HG03378 (cell line): Measurements from ENCODE around the gene TNK2.
"Not testable (repeated sequence)": the region's sequence is repeated elsewhere in the genome, so short reads cannot be mapped to it uniquely, and the experiment has no call there.

Experiments used
- ATAC-seq: cut with Tn5 transposase; IDR thresholded peaks from one replicate; pipeline ENCODE4 v1.9.1; 2021; ENCODE audit warnings: mild to moderate bottlenecking, moderate library complexity; ENCODE audit not compliant: unreplicated experiment

The TNK2 gene

GRCh38 chr3:195907934-195908693 is at the start of gene TNK2:
Gene TNK2, minus strand, starts transcription at chr3:195908551. Its CDS starts 19,963 bp downstream, at chr3:195888588.
- ATAC-seq, result no peak

GRCh38 chr3:195956577-195956976 is 48.2 kb upstream of the TNK2 start:
- no peak for ATAC-seq

- not testable (repeated sequence) for ATAC-seq
These were observed 47.1 kb upstream of the TNK2 start for GRCh38 chr3:195955416-195955841.

GRCh38 chr3:195954752-195955119 is 46.4 kb upstream of the TNK2 start:
- ATAC-seq, result peak; percentile 63

- ATAC-seq, result peak; percentile 89
These were observed 45.9 kb upstream of the TNK2 start for GRCh38 chr3:195954052-195954751.

DNA sequence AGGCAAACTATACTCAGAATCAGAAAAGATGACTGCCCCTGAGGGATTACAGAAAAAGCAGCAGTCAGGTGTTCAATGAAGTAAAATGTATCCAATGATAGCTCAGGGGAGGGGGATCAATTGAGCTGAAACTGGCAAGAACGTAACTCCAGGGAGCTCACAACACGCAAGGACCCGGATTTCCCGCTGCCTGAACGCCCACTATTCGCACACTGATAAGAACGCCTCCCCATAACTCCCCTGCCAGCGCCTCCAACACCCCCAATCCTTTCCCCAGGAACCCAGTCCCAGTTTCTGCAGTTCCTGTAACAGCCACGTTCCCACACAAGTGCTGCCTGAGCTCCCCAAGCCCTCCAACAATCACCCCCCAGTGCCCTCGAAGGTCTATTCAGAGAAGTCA is 44.2 kb upstream of the TNK2 start:
- not testable (repeated sequence) for ATAC-seq

- ATAC-seq, result not testable (repeated sequence)
These were observed 43.3 kb upstream of the TNK2 start for GRCh38 chr3:195951443-195952177.

DNA sequence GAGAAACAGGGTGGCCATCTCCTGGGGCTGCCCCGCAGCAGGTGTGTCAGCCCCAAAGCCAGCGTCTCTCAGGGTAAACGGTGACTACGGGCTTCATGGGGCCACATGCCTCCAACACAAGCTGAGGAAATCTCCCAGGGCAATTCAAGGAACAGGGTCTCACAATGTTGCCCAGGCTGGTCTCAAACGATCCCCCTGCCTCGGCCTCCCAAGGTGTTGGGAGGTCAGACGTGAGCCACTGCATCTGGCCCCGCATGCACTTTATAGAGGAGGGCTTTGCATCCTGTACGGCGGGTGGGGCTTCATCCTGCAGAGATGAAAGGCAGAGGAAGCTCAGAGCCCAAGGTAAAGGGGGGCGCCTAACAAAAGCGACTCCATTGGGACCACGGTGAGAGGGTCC is 42.4 kb upstream of the TNK2 start:
- not testable (repeated sequence) for ATAC-seq

- ATAC-seq, result not testable (repeated sequence)
These were observed 41.8 kb upstream of the TNK2 start for GRCh38 chr3:195950164-195950563.

GRCh38 chr3:195946910-195947699 is 38.8 kb upstream of the TNK2 start:
- ATAC-seq, result not testable (repeated sequence)

DNA sequence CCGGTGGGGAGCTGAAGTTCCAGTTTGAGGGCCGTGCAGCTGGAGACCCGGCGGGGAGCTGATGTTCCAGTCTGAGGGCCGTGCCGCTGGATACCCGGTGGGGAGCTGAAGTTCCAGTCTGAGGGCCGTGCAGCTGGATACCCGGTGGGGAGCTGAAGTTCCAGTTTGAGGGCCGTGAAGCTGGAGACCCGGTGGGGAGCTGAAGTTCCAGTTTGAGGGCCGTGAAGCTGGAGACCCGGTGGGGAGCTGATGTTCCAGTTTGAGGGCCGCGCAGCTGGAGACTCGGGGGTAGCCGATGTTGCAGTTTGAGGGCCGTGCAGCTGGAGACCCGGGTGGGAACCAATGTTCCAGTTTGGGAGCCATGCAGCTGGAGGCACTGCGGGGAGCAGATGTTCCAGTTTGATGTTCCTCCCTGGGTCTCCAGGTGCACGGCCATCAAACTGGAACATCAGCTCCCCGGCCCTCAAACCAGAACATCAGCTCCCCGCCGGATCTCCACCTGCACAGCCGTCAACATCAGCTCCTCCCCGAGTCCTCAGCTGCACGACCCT is 33.0 kb upstream of the TNK2 start:
- ATAC-seq, result not testable (repeated sequence)

GRCh38 chr3:195940806-195941205 is 32.5 kb upstream of the TNK2 start:
- not testable (repeated sequence) for ATAC-seq

DNA sequence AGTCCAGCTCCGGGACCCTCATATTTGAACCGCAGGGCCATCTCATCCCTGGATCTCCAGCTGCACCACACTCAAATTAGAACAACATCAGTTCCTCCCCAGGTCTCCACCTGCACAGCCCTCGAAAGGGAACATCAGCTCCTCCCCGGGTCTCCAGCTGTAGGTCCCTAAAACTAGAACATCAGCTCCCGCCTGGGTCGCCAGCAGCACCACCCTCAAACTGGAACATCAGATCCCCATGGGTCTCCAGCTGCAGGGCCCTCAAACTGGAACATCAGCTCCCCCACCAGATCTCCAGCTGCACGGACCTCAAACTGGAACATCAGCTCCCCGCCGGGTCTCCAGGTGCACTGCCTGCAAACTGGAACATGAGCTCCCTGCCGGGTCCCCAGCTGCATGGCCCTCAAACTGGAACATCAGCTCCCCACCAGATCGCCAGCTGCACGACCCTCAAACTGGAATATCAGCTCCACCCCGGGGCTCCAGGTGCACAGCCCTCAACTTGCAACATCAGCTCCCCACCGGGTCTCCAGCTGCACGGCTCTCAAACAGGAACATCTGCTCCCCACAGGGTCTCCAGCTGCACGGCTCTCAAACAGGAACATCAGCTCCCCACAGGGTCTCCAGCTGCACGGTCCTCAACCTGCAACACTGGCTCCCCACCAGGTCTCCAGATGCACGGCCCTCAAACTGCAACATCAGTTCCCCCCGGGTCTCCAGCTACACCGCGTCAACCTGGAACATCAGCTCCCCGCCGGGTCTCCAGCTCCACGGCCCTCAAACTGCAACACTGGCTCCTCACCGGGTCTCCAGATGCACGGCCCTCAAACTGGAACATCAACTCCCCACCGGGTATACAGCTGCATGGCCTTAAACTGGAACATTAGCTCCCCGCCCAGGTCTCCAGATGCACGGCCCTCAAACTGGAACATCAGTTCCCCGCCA is 31.4 kb upstream of the TNK2 start:
- ATAC-seq, result not testable (repeated sequence)

- ATAC-seq, result not testable (repeated sequence)
These were observed 24.7 kb upstream of the TNK2 start for GRCh38 chr3:195933044-195933430.

GRCh38 chr3:195932418-195933043 is 24.2 kb upstream of the TNK2 start:
- no peak for ATAC-seq

DNA sequence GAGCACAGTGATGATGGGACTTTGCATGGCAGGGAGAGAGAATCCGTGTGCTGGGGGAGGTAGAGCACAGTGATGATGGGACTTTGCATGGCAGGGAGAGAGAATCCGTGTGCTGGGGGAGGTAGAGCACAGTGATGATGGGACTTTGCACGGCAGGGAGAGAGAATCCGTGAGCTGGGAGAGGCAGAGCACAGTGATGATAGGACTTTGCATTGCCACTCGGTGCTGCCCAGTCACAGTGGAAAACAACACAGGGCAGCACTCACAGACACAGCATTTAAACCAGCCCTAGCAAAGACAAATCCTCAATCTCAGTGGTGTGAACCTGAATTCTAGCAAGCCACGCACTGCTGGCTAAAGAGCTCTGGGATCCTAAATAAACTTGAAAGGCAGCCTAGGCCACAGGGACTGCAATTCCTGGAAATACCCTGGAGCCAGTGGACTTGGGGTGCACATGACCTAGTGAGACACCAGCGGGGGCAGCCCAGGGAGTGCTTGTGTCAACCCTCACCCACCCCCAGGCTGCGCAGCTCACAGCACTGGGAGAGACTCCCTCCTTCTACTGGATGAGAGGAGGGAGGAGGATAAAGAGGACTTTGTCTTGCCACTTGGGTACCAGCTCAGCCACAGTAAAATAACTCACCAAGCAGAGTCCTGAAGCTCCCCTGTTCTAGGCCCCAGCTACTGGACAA is 23.4 kb upstream of the TNK2 start:
- no peak for ATAC-seq

- no peak for ATAC-seq
These were observed 21.1 kb upstream of the TNK2 start for GRCh38 chr3:195929452-195929851.

- ATAC-seq, result no peak
These were observed 13.0 kb upstream of the TNK2 start for GRCh38 chr3:195921334-195921791.
